ENCODE measurements around the gene PDLIM5. TPM values are rescaled to one million over a fixed set of nuclear protein-coding genes. Genes with fewer than 3 reads are reported as not detected.

Gene PDLIM5
- total RNA-seq, 2 donors from 2014 or later, result 115 to 228 TPM

GRCh38 chr4:94528792-94529451 lies 77.2 kb downstream of the PDLIM5 start:
- Histone ChIP-seq H3K4me1 (replicated peaks) (no peaks in the 10 kb centered on the region), H3K4me3 (no peak overlapping the region), H3K27me3 (replicated peaks; ENCODE audit: insufficient read depth) (no peaks in the 10 kb centered on the region), H3K27ac (no peak overlapping the region), H3K36me3 (no peaks in the 10 kb centered on the region), H3K9me3 (no peaks in the 10 kb centered on the region)
- 88% methylated on average over 8 of the region's 8 CpGs for WGBS
- DNase-seq (ENCODE audit: low spot score), result no peak
- intact Hi-C loops (cut with DNase I), result no loop called here
- TF ChIP-seq CTCF (IDR thresholded peaks at IDR 0.05), result no peak

GRCh38 chr4:94530073-94530472 lies 78.3 kb downstream of the PDLIM5 start:
- TF ChIP-seq POLR2AphosphoS5 (IDR thresholded peaks at IDR 0.05), result peak; percentile 26
- no peak for TF ChIP-seq CTCF (IDR thresholded peaks at IDR 0.05)
- no peak for TF ChIP-seq POLR2A (IDR thresholded peaks at IDR 0.05)
- peak overlapping the region in 1 of 2 donors; percentile 10 for H3K27ac ChIP-seq
- H3K36me3 ChIP-seq, result no peaks in the 10 kb centered on the region
- DNase-seq (ENCODE audit: low spot score), result no peak
- no peaks in the 10 kb centered on the region for H3K4me1 ChIP-seq (replicated peaks)
- H3K9me3 ChIP-seq, result no peaks in the 10 kb centered on the region
- H3K27me3 ChIP-seq (replicated peaks; ENCODE audit: insufficient read depth), result no peaks in the 10 kb centered on the region
- intact Hi-C loops (cut with DNase I), result no loop called here
- no peak overlapping the region for H3K4me3 ChIP-seq

GRCh38 chr4:94531991-94532789 lies 80.4 kb downstream of the PDLIM5 start:
- Histone ChIP-seq H3K4me3 (no peak overlapping the region), H3K27ac (peak overlapping the region in 1 of 2 donors; percentile 15), H3K36me3 (no peaks in the 10 kb centered on the region), H3K9me3 (no peaks in the 10 kb centered on the region), H3K27me3 (replicated peaks; ENCODE audit: insufficient read depth) (no peaks in the 10 kb centered on the region), H3K4me1 (replicated peaks) (no peaks in the 10 kb centered on the region)
- intact Hi-C loops (cut with DNase I), result no loop called here
- 91% methylated on average over 9 of the region's 9 CpGs for WGBS
- TF ChIP-seq CTCF (IDR thresholded peaks at IDR 0.05) (no peak), POLR2AphosphoS5 (IDR thresholded peaks at IDR 0.05) (no peak), POLR2A (IDR thresholded peaks at IDR 0.05) (no peak)
- DNase-seq (ENCODE audit: low spot score), result no peak

GRCh38 chr4:94533405-94534223 lies 81.9 kb downstream of the PDLIM5 start:
- H3K27ac ChIP-seq, result no peak overlapping the region
- WGBS, result 40% methylated on average over 4 of the region's 4 CpGs

More at GRCh38 chr4:94533405-94534223, 81.9 kb downstream of the PDLIM5 start:
- DNase-seq (ENCODE audit: low spot score), result no peak
- intact Hi-C loops (cut with DNase I), result no loop called here
- H3K4me1 ChIP-seq (replicated peaks), result no peaks in the 10 kb centered on the region
- no peak overlapping the region for H3K4me3 ChIP-seq
- TF ChIP-seq CTCF (IDR thresholded peaks at IDR 0.05) (no peak), POLR2AphosphoS5 (IDR thresholded peaks at IDR 0.05) (no peak), POLR2A (IDR thresholded peaks at IDR 0.05) (no peak)
- H3K27me3 ChIP-seq (replicated peaks; ENCODE audit: insufficient read depth), result no peaks in the 10 kb centered on the region
- no peaks in the 10 kb centered on the region for H3K36me3 ChIP-seq
- H3K9me3 ChIP-seq, result no peaks in the 10 kb centered on the region

All from prostate gland (tissue), 2 donors.